ENCODE data around the gene MRPL20.

Gene MRPL20

GRCh38 chr1:1441002-1441888 lies 34.2 kb upstream of the MRPL20 start:
- DNase-seq (ENCODE audit: low spot score in 2 of 2) = peak; percentile 46 to 82
- H3K4me1 ChIP-seq = peaks cover 11% of the 10 kb centered on the region
- H3K36me3 ChIP-seq (replicated peaks) = peaks cover 7% of the 10 kb centered on the region
- no peaks in the 10 kb centered on the region for H3K27me3 ChIP-seq (ENCODE audit: low read depth)
- in situ Hi-C loops (cut with MboI; ENCODE audit: low sequenced_read_pairs) = no loop called here
- no peaks in the 10 kb centered on the region for H3K9me3 ChIP-seq
- H3K4me3 ChIP-seq = no peak overlapping the region

- no peak for DNase-seq (ENCODE audit: low spot score in 2 of 2)
- Histone ChIP-seq H3K27me3 (ENCODE audit: low read depth) (no peaks in the 10 kb centered on the region), H3K9me3 (no peaks in the 10 kb centered on the region), H3K36me3 (replicated peaks) (peaks cover 7% of the 10 kb centered on the region), H3K4me1 (peaks cover 12% of the 10 kb centered on the region), H3K4me3 (no peak overlapping the region)
- in situ Hi-C loops (cut with MboI; ENCODE audit: low sequenced_read_pairs) = no loop called here
These were observed 33.3 kb upstream of the MRPL20 start for GRCh38 chr1:1440262-1441001.

GRCh38 chr1:1439546-1440261 lies 32.6 kb upstream of the MRPL20 start:
- DNase-seq (ENCODE audit: low spot score in 2 of 2) = no peak
- peaks cover 17% of the 10 kb centered on the region for H3K4me1 ChIP-seq
- H3K4me3 ChIP-seq = no peak overlapping the region
- in situ Hi-C loops (cut with MboI; ENCODE audit: low sequenced_read_pairs) = loop anchor here (5.0 kb wide), 1 partner anchor 37 kb away; no protein-coding TSS in a partner anchor
- H3K9me3 ChIP-seq = no peaks in the 10 kb centered on the region
- peaks cover 7% of the 10 kb centered on the region for H3K36me3 ChIP-seq (replicated peaks)
- H3K27me3 ChIP-seq (ENCODE audit: low read depth) = no peaks in the 10 kb centered on the region

GRCh38 chr1:1438531-1439381 lies 31.7 kb upstream of the MRPL20 start:
- in situ Hi-C loops (cut with MboI; ENCODE audit: low sequenced_read_pairs) = loop anchor here (5.0 kb wide), 1 partner anchor 36 kb away; no protein-coding TSS in a partner anchor
- Histone ChIP-seq H3K36me3 (replicated peaks) (peaks cover 7% of the 10 kb centered on the region), H3K9me3 (no peaks in the 10 kb centered on the region), H3K27me3 (ENCODE audit: low read depth) (no peaks in the 10 kb centered on the region), H3K4me3 (no peak overlapping the region), H3K4me1 (peaks cover 21% of the 10 kb centered on the region)
- DNase-seq (ENCODE audit: low spot score in 2 of 2) = no peak

- H3K4me3 ChIP-seq = no peak overlapping the region
- H3K27me3 ChIP-seq (ENCODE audit: low read depth) = no peaks in the 10 kb centered on the region
- in situ Hi-C loops (cut with MboI; ENCODE audit: low sequenced_read_pairs) = loop anchor here (5.0 kb wide), 1 partner anchor 36 kb away; no protein-coding TSS in a partner anchor
- H3K36me3 ChIP-seq (replicated peaks) = peaks cover 7% of the 10 kb centered on the region
- peaks cover 28% of the 10 kb centered on the region for H3K4me1 ChIP-seq
- DNase-seq (ENCODE audit: low spot score in 2 of 2) = no peak
- H3K9me3 ChIP-seq = no peaks in the 10 kb centered on the region
These were observed 30.8 kb upstream of the MRPL20 start for GRCh38 chr1:1437904-1438376.

GRCh38 chr1:1437033-1437903 lies 30.2 kb upstream of the MRPL20 start:
- in situ Hi-C loops (cut with MboI; ENCODE audit: low sequenced_read_pairs) = loop anchor here (5.0 kb wide), 1 partner anchor 35 kb away; no protein-coding TSS in a partner anchor
- no peaks in the 10 kb centered on the region for H3K9me3 ChIP-seq
- no peak for DNase-seq (ENCODE audit: low spot score in 2 of 2)
- peaks cover 28% of the 10 kb centered on the region for H3K4me1 ChIP-seq
- H3K4me3 ChIP-seq = peak overlapping the region; percentile 56
- no peaks in the 10 kb centered on the region for H3K27me3 ChIP-seq (ENCODE audit: low read depth)
- peaks cover 7% of the 10 kb centered on the region for H3K36me3 ChIP-seq (replicated peaks)

GRCh38 chr1:1436630-1437032 lies 29.5 kb upstream of the MRPL20 start:
- H3K9me3 ChIP-seq = no peaks in the 10 kb centered on the region
- H3K4me1 ChIP-seq = peaks cover 28% of the 10 kb centered on the region
- DNase-seq (ENCODE audit: low spot score in 2 of 2) = no peak
- peak overlapping the region; percentile 56 for H3K4me3 ChIP-seq
- H3K27me3 ChIP-seq (ENCODE audit: low read depth) = no peaks in the 10 kb centered on the region
- in situ Hi-C loops (cut with MboI; ENCODE audit: low sequenced_read_pairs) = loop anchor here (5.0 kb wide), 1 partner anchor 34 kb away; no protein-coding TSS in a partner anchor
- H3K36me3 ChIP-seq (replicated peaks) = peaks cover 7% of the 10 kb centered on the region

GRCh38 chr1:1435911-1436629 lies 29.0 kb upstream of the MRPL20 start:
- in situ Hi-C loops (cut with MboI; ENCODE audit: low sequenced_read_pairs) = loop anchor here (5.0 kb wide), 1 partner anchor 34 kb away; no protein-coding TSS in a partner anchor
- peak overlapping the region; percentile 56 for H3K4me3 ChIP-seq
- no peaks in the 10 kb centered on the region for H3K9me3 ChIP-seq
- no peaks in the 10 kb centered on the region for H3K27me3 ChIP-seq (ENCODE audit: low read depth)
- peaks cover 27% of the 10 kb centered on the region for H3K4me1 ChIP-seq
- peaks cover 7% of the 10 kb centered on the region for H3K36me3 ChIP-seq (replicated peaks)
- no peak for DNase-seq (ENCODE audit: low spot score in 2 of 2)

- Histone ChIP-seq H3K4me3 (peak within 1 kb of the TSS; percentile 56), H3K9me3 (no peaks in the 10 kb centered on the region), H3K27me3 (ENCODE audit: low read depth) (no peaks in the 10 kb centered on the region), H3K36me3 (replicated peaks) (peaks cover 2% of the 10 kb centered on the region; the same call in 1 of the 2 replicates), H3K4me1 (peaks cover 21% of the 10 kb centered on the region)
- DNase-seq (ENCODE audit: low spot score in 2 of 2) = peak; percentile 45 to 85
- in situ Hi-C loops (cut with MboI; ENCODE audit: low sequenced_read_pairs) = loop anchor here (5.0 kb wide), 1 partner anchor 33 kb away; no protein-coding TSS in a partner anchor
These were observed 28.2 kb upstream of the MRPL20 start, which contains the start of gene VWA1 for GRCh38 chr1:1435106-1435903. Gene VWA1, plus strand, starts transcription at chr1:1435690. Its CDS starts 59 bp downstream, at chr1:1435749.

- no peak for DNase-seq (ENCODE audit: low spot score in 2 of 2)
- H3K36me3 ChIP-seq (replicated peaks) = no peaks in the 10 kb centered on the region
- no peaks in the 10 kb centered on the region for H3K27me3 ChIP-seq (ENCODE audit: low read depth)
- peaks cover 21% of the 10 kb centered on the region for H3K4me1 ChIP-seq
- in situ Hi-C loops (cut with MboI; ENCODE audit: low sequenced_read_pairs) = loop anchor here (5.0 kb wide), 1 partner anchor 32 kb away; no protein-coding TSS in a partner anchor
- no peaks in the 10 kb centered on the region for H3K9me3 ChIP-seq
- H3K4me3 ChIP-seq = peak overlapping the region; percentile 36
These were observed 27.7 kb upstream of the MRPL20 start for GRCh38 chr1:1434824-1435105.

Data from HAP-1 (cell line).